HEK293 (cell line): ENCODE data around the gene S100A13.
A peak's percentile ranks its signal among the peaks of the same experiment; 100 is the strongest.

Source experiments
- CTCF ChIA-PET: fragments of 350-600 bp; formaldehyde crosslinking; extraction: SDS; loops from one replicate; lab custom pipeline; 2021; ENCODE audit warnings: antibody characterized with exemption; lab: Yijun Ruan, JAX
- POLR2A ChIA-PET: fragments of 300-600 bp; formaldehyde crosslinking; extraction: SDS; loops from one replicate; lab custom pipeline; 2020; ENCODE audit warnings: antibody characterized with exemption, inconsistent platforms; lab: Yijun Ruan, JAX
- H3K27ac ChIP-seq: fragments of 200-500 bp; sonication (Bioruptor generic); 2 replicates; pipeline ENCODE4 v1.5.1; 2014; ENCODE audit warnings: low read depth, low read length, control low read depth, inconsistent platforms; ENCODE audit errors: extremely low read depth
- H3K36me3 ChIP-seq, 2 experiments: fragments of 200-500 bp in 1 of 2; sonication (Bioruptor generic) in 1 of 2; 1 replicate in 1 of 2; 2 replicates in 1 of 2; pipeline ENCODE4 v1.5.1; 2014 to 2017; ENCODE audit warnings: inconsistent platforms in 2 of 2, low read length in 2 of 2; ENCODE audit not compliant: control insufficient read depth in 2 of 2, insufficient read depth in 1 of 2
- H3K4me1 ChIP-seq: fragments of 200-500 bp; sonication (Bioruptor generic); 2 replicates; pipeline ENCODE4 v1.5.1; 2014; ENCODE audit warnings: mild to moderate bottlenecking, low read length, inconsistent platforms; ENCODE audit not compliant: control insufficient read depth, insufficient read depth
- H3K4me3 ChIP-seq: 2 replicates; pipeline ENCODE4 v1.5.1; 2011; ENCODE audit warnings: low read depth, mild to moderate bottlenecking, control low read depth, low read length, moderate library complexity
- H3K9me3 ChIP-seq: fragments of 200-500 bp; sonication (Bioruptor generic); 2 replicates; pipeline ENCODE4 v1.5.1; 2014; ENCODE audit warnings: low read depth, low read length, inconsistent platforms; ENCODE audit not compliant: control insufficient read depth, insufficient read depth
- ATF2 ChIP-seq: fragments of 450-650 bp; formaldehyde crosslinking; IDR thresholded peaks from 2 replicates; pipeline ENCODE4 v1.5.1; 2016; ENCODE audit warnings: missing biosample characterization, missing genetic modification characterization, low read depth
- KLF7 ChIP-seq: fragments of 450-650 bp; formaldehyde crosslinking; IDR thresholded peaks from 2 replicates; pipeline ENCODE4 v1.5.1; 2016; ENCODE audit warnings: missing biosample characterization, missing genetic modification characterization, borderline replicate concordance
- MEIS1 ChIP-seq: sonication (generic); formaldehyde crosslinking; IDR thresholded peaks from 2 replicates; pipeline ENCODE4 v1.8.1; 2022; ENCODE audit warnings: missing genetic modification reagents, mild to moderate bottlenecking, borderline replicate concordance
- MZF1 ChIP-seq: fragments of 450-650 bp; formaldehyde crosslinking; IDR thresholded peaks from 2 replicates; pipeline ENCODE4 v1.5.1; 2017; ENCODE audit warnings: missing biosample characterization, missing genetic modification characterization, borderline replicate concordance
- SALL2 ChIP-seq: fragments of 450-650 bp; formaldehyde crosslinking; IDR thresholded peaks from 2 replicates; pipeline ENCODE4 v1.5.0; 2017; ENCODE audit warnings: missing biosample characterization, mild to moderate bottlenecking, missing genetic modification characterization, borderline replicate concordance
- SCRT2 ChIP-seq: fragments of 450-650 bp; formaldehyde crosslinking; IDR thresholded peaks from 2 replicates; pipeline ENCODE4 v1.5.1; 2016; ENCODE audit warnings: missing biosample characterization, missing genetic modification characterization
- TRIM28 ChIP-seq: IDR thresholded peaks from 2 replicates; pipeline ENCODE4 v1.6.1; 2011; ENCODE audit warnings: low read length, control low read depth, borderline replicate concordance
- YY1 ChIP-seq: fragments of 450-650 bp; formaldehyde crosslinking; IDR thresholded peaks from 2 replicates; pipeline ENCODE4 v1.5.1; 2018; ENCODE audit warnings: missing biosample characterization, missing genetic modification characterization
- ZBTB6 ChIP-seq: fragments of 450-650 bp; formaldehyde crosslinking; IDR thresholded peaks from 2 replicates; pipeline ENCODE4 v1.5.1; 2017; ENCODE audit warnings: missing biosample characterization, missing genetic modification characterization
- ZFP37 ChIP-seq: fragments of 450-650 bp; formaldehyde crosslinking; IDR thresholded peaks from 2 replicates; pipeline ENCODE4 v1.5.1; 2016; ENCODE audit warnings: missing biosample characterization, missing genetic modification characterization
- ZNF140 ChIP-seq: fragments of 450-650 bp; formaldehyde crosslinking; IDR thresholded peaks from 2 replicates; pipeline ENCODE4 v1.5.1; 2016; ENCODE audit warnings: missing biosample characterization, missing genetic modification characterization
- ZNF157 ChIP-seq: fragments of 450-650 bp; formaldehyde crosslinking; IDR thresholded peaks from 2 replicates; pipeline ENCODE4 v1.5.1; 2016; ENCODE audit warnings: missing biosample characterization, missing genetic modification characterization
- ZNF221 ChIP-seq: fragments of 450-650 bp; formaldehyde crosslinking; IDR thresholded peaks from 2 replicates; pipeline ENCODE4 v1.5.1; 2017; ENCODE audit warnings: missing biosample characterization, missing genetic modification characterization, borderline replicate concordance
- ZNF24 ChIP-seq: fragments of 450-650 bp; formaldehyde crosslinking; IDR thresholded peaks from 2 replicates; pipeline ENCODE4 v1.5.1; 2016; ENCODE audit warnings: missing biosample characterization, missing genetic modification characterization
- ZNF362 ChIP-seq: fragments of 450-650 bp; formaldehyde crosslinking; IDR thresholded peaks from 2 replicates; pipeline ENCODE4 v1.5.1; 2016; ENCODE audit warnings: missing biosample characterization, missing genetic modification characterization
- ZNF366 ChIP-seq: fragments of 450-650 bp; formaldehyde crosslinking; conservative IDR thresholded peaks from 2 replicates; pipeline ENCODE4 v1.5.1; 2016; ENCODE audit warnings: missing biosample characterization, missing genetic modification characterization
- ZNF416 ChIP-seq: fragments of 450-650 bp; formaldehyde crosslinking; IDR thresholded peaks from 2 replicates; pipeline ENCODE4 v1.5.1; 2016; ENCODE audit warnings: missing biosample characterization, missing genetic modification characterization
- ZNF426 ChIP-seq: fragments of 450-650 bp; formaldehyde crosslinking; IDR thresholded peaks from 2 replicates; pipeline ENCODE4 v1.5.1; 2017; ENCODE audit warnings: missing biosample characterization, missing genetic modification characterization, mild to moderate bottlenecking, inconsistent platforms, moderate library complexity
- ZNF433 ChIP-seq: fragments of 450-650 bp; formaldehyde crosslinking; IDR thresholded peaks from 2 replicates; pipeline ENCODE4 v1.5.1; 2016; ENCODE audit warnings: missing biosample characterization, missing genetic modification characterization, low read depth
- ZNF473 ChIP-seq: fragments of 450-650 bp; formaldehyde crosslinking; IDR thresholded peaks from 2 replicates; pipeline ENCODE4 v1.5.1; 2017; ENCODE audit warnings: missing biosample characterization, missing genetic modification characterization
- ZNF48 ChIP-seq: fragments of 450-650 bp; formaldehyde crosslinking; IDR thresholded peaks from 2 replicates; pipeline ENCODE4 v1.5.1; 2016; ENCODE audit warnings: missing biosample characterization, missing genetic modification characterization
- ZNF529 ChIP-seq: fragments of 450-650 bp; formaldehyde crosslinking; IDR thresholded peaks from 2 replicates; pipeline ENCODE4 v1.5.1; 2017; ENCODE audit warnings: missing genetic modification characterization, missing biosample characterization; ENCODE audit not compliant: insufficient replicate concordance
- ZNF548 ChIP-seq: fragments of 450-650 bp; formaldehyde crosslinking; IDR thresholded peaks from 2 replicates; pipeline ENCODE4 v1.5.1; 2016; ENCODE audit warnings: missing biosample characterization, missing genetic modification characterization
- ZNF561 ChIP-seq: fragments of 450-650 bp; IDR thresholded peaks from 2 replicates; pipeline ENCODE4 v1.5.1; 2018; ENCODE audit warnings: missing biosample characterization, missing genetic modification characterization, borderline replicate concordance
- ZNF596 ChIP-seq: fragments of 450-650 bp; IDR thresholded peaks from 2 replicates; pipeline ENCODE4 v1.5.0; 2018; ENCODE audit warnings: missing biosample characterization, mild to moderate bottlenecking, missing genetic modification characterization, moderate library complexity
- ZNF621 ChIP-seq: fragments of 450-650 bp; formaldehyde crosslinking; IDR thresholded peaks from 2 replicates; pipeline ENCODE4 v1.5.1; 2017; ENCODE audit warnings: missing biosample characterization, missing genetic modification characterization
- ZNF626 ChIP-seq: fragments of 450-650 bp; sonication (Bioruptor Pico); formaldehyde crosslinking; IDR thresholded peaks from 2 replicates; pipeline ENCODE4 v1.5.1; 2018; ENCODE audit warnings: missing biosample characterization, missing genetic modification characterization, inconsistent platforms
- ZNF658 ChIP-seq: fragments of 450-650 bp; formaldehyde crosslinking; IDR thresholded peaks from 2 replicates; pipeline ENCODE4; 2016; ENCODE audit warnings: missing biosample characterization, missing genetic modification characterization
- ZNF660 ChIP-seq: fragments of 450-650 bp; IDR thresholded peaks from 2 replicates; pipeline ENCODE4 v1.5.1; 2018; ENCODE audit warnings: missing biosample characterization, mild to moderate bottlenecking, missing genetic modification characterization
- ZNF670 ChIP-seq: fragments of 450-650 bp; formaldehyde crosslinking; IDR thresholded peaks from 2 replicates; pipeline ENCODE4 v1.5.1; 2016; ENCODE audit warnings: missing biosample characterization, missing genetic modification characterization, low read depth
- ZNF692 ChIP-seq: fragments of 450-650 bp; formaldehyde crosslinking; IDR thresholded peaks from 2 replicates; pipeline ENCODE4 v1.5.1; 2016; ENCODE audit warnings: missing biosample characterization, missing genetic modification characterization
- ZNF776 ChIP-seq: fragments of 450-650 bp; formaldehyde crosslinking; IDR thresholded peaks from 2 replicates; pipeline ENCODE4 v1.5.0; 2017; ENCODE audit warnings: missing biosample characterization, missing genetic modification characterization, borderline replicate concordance
- ZSCAN16 ChIP-seq: fragments of 450-650 bp; formaldehyde crosslinking; IDR thresholded peaks from 2 replicates; pipeline ENCODE4 v1.5.1; 2016; ENCODE audit warnings: missing biosample characterization, missing genetic modification characterization

S100A13 gene

GRCh38 chr1:153626904-153627714, at the start of gene S100A13:
TSS of gene S100A13 (minus strand) at chr1:153627505. CDS start at chr1:153626472, 1,033 bp downstream.
- Histone ChIP-seq H3K36me3 (peaks cover 0 to 29% of the 10 kb centered on the region in 2 experiments; a peak in 2 of 3 replicates), H3K27ac (peak within 1 kb of the TSS; percentile 61), H3K4me3 (peak within 1 kb of the TSS; percentile 55), H3K4me1 (0 out of 2 replicates have a peak, but pooled peaks cover 3% of the 10 kb centered on the region), H3K9me3 (no peaks in the 10 kb centered on the region)
- CTCF ChIA-PET = interaction anchor here (0.5 to 7.4 kb wide), 47 partner anchors 9 to 1783 kb away, joined by 3 to 54 read pairs (median 5); partner anchors contain the start of genes CREB3L4, S100A14, S100A16 and S100A2
- POLR2A ChIA-PET = interaction anchor here (0.6 to 2.9 kb wide), 30 partner anchors 8 to 1456 kb away, joined by 3 to 24 read pairs (median 8); partner anchors contain the start of genes JTB, RPS27, S100A14 and S100A16
- TF ChIP-seq ATF2 = no peak
- TF ChIP-seq ZNF426 (tag by site-specific recombination) = no peak
- no peak for TF ChIP-seq ZNF221 (tag by site-specific recombination)
- no peak for TF ChIP-seq SALL2
- peak; percentile 32; the same call in 1 of the 2 replicates for TF ChIP-seq SCRT2 (tag by site-specific recombination)
- no peak for TF ChIP-seq ZNF529 (tag by site-specific recombination)
- no peak; the same call in 1 of the 2 replicates for TF ChIP-seq ZFP37 (tag by site-specific recombination)
- peak; percentile 85; the same call in 1 of the 2 replicates for TF ChIP-seq TRIM28
- TF ChIP-seq ZSCAN16 (tag by site-specific recombination) = no peak
- peak; percentile 53; the same call in 1 of the 2 replicates for TF ChIP-seq ZNF561
- TF ChIP-seq ZNF660 (tag by site-specific recombination) = peak; percentile 65; the same call in 1 of the 2 replicates
- TF ChIP-seq ZNF24 (tag by site-specific recombination) = 0 out of 2 replicates have a peak, but pooled peaks have one; percentile 35
- no peak for TF ChIP-seq ZNF621 (tag by site-specific recombination)
- peak; percentile 60 for TF ChIP-seq ZNF596
- peak; percentile 30; the same call in 1 of the 2 replicates for TF ChIP-seq KLF7 (tag by site-specific recombination)
- TF ChIP-seq MEIS1 (CRISPR knock-in tag) = no peak
- 0 out of 2 replicates have a peak, but pooled peaks have one; percentile 49 for TF ChIP-seq YY1 (tag by site-specific recombination)
- peak; percentile 77 for TF ChIP-seq ZNF366 (tag by site-specific recombination)
- TF ChIP-seq ZNF692 (tag by site-specific recombination) = 0 out of 2 replicates have a peak, but pooled peaks have one; percentile 24
- TF ChIP-seq MZF1 (tag by site-specific recombination) = no peak
- TF ChIP-seq ZNF473 = no peak
- TF ChIP-seq ZNF658 (tag by site-specific recombination) = no peak
- TF ChIP-seq ZNF362 (tag by site-specific recombination) = no peak
- TF ChIP-seq ZNF626 (tag by site-specific recombination) = no peak
- TF ChIP-seq ZNF48 (tag by site-specific recombination) = no peak
- no peak for TF ChIP-seq ZNF548 (tag by site-specific recombination)
- TF ChIP-seq ZNF140 (tag by site-specific recombination) = no peak
- TF ChIP-seq ZNF157 (tag by site-specific recombination) = no peak
- no peak for TF ChIP-seq ZNF433 (tag by site-specific recombination)
- no peak for TF ChIP-seq ZNF776
- no peak for TF ChIP-seq ZNF416 (tag by site-specific recombination)
- no peak for TF ChIP-seq ZNF670
- TF ChIP-seq ZBTB6 (tag by site-specific recombination) = peak; percentile 95
